ENCODE data around the gene MRPS12.
A peak's percentile ranks its signal among the peaks of the same experiment; 100 is the strongest.
"Not testable (repeated sequence)": the region's sequence is repeated elsewhere in the genome, so short reads cannot be mapped to it uniquely, and the experiment has no call there.

MRPS12 gene

GRCh38 chr19:38945562-38946228, 15.0 kb downstream of the MRPS12 start:
- Histone ChIP-seq H3K4me1 (ENCODE audit: insufficient read depth, low read length) (no peaks in the 10 kb centered on the region), H3K9ac (ENCODE audit: low read depth, low read length) (no peak overlapping the region), H3K9me3 (ENCODE audit: insufficient read depth, low read depth, low read length) (no peaks in the 10 kb centered on the region), H3K36me3 (ENCODE audit: insufficient read depth, low read depth, low read length) (no peaks in the 10 kb centered on the region; the same call in 1 of the 2 replicates), H3K27me3 (ENCODE audit: insufficient read depth, low read length) (peaks cover 4% of the 10 kb centered on the region; the same call in 1 of the 2 replicates), H3K4me3 (ENCODE audit: low read length) (no peak overlapping the region), H3K27ac (ENCODE audit: low read length) (no peak overlapping the region)

GRCh38 chr19:38946229-38947010, 15.7 kb downstream of the MRPS12 start:
- no peaks in the 10 kb centered on the region for H3K4me1 ChIP-seq (ENCODE audit: insufficient read depth, low read length)
- peaks cover 4% of the 10 kb centered on the region; the same call in 1 of the 2 replicates for H3K27me3 ChIP-seq (ENCODE audit: insufficient read depth, low read length)
- no peaks in the 10 kb centered on the region for H3K9me3 ChIP-seq (ENCODE audit: insufficient read depth, low read depth, low read length)
- H3K4me3 ChIP-seq (ENCODE audit: low read length): no peak overlapping the region
- H3K27ac ChIP-seq (ENCODE audit: low read length): no peak overlapping the region
- no peak overlapping the region for H3K9ac ChIP-seq (ENCODE audit: low read depth, low read length)
- no peaks in the 10 kb centered on the region; the same call in 1 of the 2 replicates for H3K36me3 ChIP-seq (ENCODE audit: insufficient read depth, low read depth, low read length)

GRCh38 chr19:38949580-38950367, 19.0 kb downstream of the MRPS12 start:
- Histone ChIP-seq H3K4me3 (ENCODE audit: low read length) (peak overlapping the region; percentile 71), H3K36me3 (ENCODE audit: insufficient read depth, low read depth, low read length) (no peaks in the 10 kb centered on the region), H3K9ac (ENCODE audit: low read depth, low read length) (peak overlapping the region; percentile 59; the same call in 1 of the 2 replicates), H3K9me3 (ENCODE audit: insufficient read depth, low read depth, low read length) (no peaks in the 10 kb centered on the region), H3K27ac (ENCODE audit: low read length) (no peak overlapping the region), H3K4me1 (ENCODE audit: insufficient read depth, low read length) (no peaks in the 10 kb centered on the region), H3K27me3 (ENCODE audit: insufficient read depth, low read length) (no peaks in the 10 kb centered on the region; the same call in 1 of the 2 replicates)

- no peaks in the 10 kb centered on the region for H3K4me1 ChIP-seq (ENCODE audit: insufficient read depth, low read length)
- H3K9ac ChIP-seq (ENCODE audit: low read depth, low read length): no peak overlapping the region
- H3K27ac ChIP-seq (ENCODE audit: low read length): no peak overlapping the region
- no peak overlapping the region for H3K4me3 ChIP-seq (ENCODE audit: low read length)
- no peaks in the 10 kb centered on the region for H3K9me3 ChIP-seq (ENCODE audit: insufficient read depth, low read depth, low read length)
- no peaks in the 10 kb centered on the region; the same call in 1 of the 2 replicates for H3K27me3 ChIP-seq (ENCODE audit: insufficient read depth, low read length)
- no peaks in the 10 kb centered on the region for H3K36me3 ChIP-seq (ENCODE audit: insufficient read depth, low read depth, low read length)
Measured at GRCh38 chr19:38951187-38951586, 20.4 kb downstream of the MRPS12 start.

- Histone ChIP-seq H3K9me3 (ENCODE audit: insufficient read depth, low read depth, low read length) (no peaks in the 10 kb centered on the region), H3K36me3 (ENCODE audit: insufficient read depth, low read depth, low read length) (no peaks in the 10 kb centered on the region), H3K27me3 (ENCODE audit: insufficient read depth, low read length) (no peaks in the 10 kb centered on the region; the same call in 1 of the 2 replicates), H3K9ac (ENCODE audit: low read depth, low read length) (no peak overlapping the region), H3K27ac (ENCODE audit: low read length) (no peak overlapping the region), H3K4me1 (ENCODE audit: insufficient read depth, low read length) (no peaks in the 10 kb centered on the region), H3K4me3 (ENCODE audit: low read length) (no peak overlapping the region)
Measured at GRCh38 chr19:38952395-38953165, 21.8 kb downstream of the MRPS12 start.

- Histone ChIP-seq H3K9me3 (ENCODE audit: insufficient read depth, low read depth, low read length) (no peaks in the 10 kb centered on the region), H3K4me3 (ENCODE audit: low read length) (no peak overlapping the region), H3K4me1 (ENCODE audit: insufficient read depth, low read length) (no peaks in the 10 kb centered on the region), H3K36me3 (ENCODE audit: insufficient read depth, low read depth, low read length) (no peaks in the 10 kb centered on the region), H3K27me3 (ENCODE audit: insufficient read depth, low read length) (no peaks in the 10 kb centered on the region; the same call in 1 of the 2 replicates), H3K27ac (ENCODE audit: low read length) (no peak overlapping the region), H3K9ac (ENCODE audit: low read depth, low read length) (no peak overlapping the region)
Measured at GRCh38 chr19:38953677-38954076, 22.9 kb downstream of the MRPS12 start.

- H3K36me3 ChIP-seq (ENCODE audit: insufficient read depth, low read depth, low read length): no peaks in the 10 kb centered on the region
Measured at GRCh38 chr19:38956264-38956663, 25.5 kb downstream of the MRPS12 start.

GRCh38 chr19:38958301-38958700, 27.6 kb downstream of the MRPS12 start:
- no peak overlapping the region for H3K27ac ChIP-seq (ENCODE audit: low read length)
- H3K4me3 ChIP-seq (ENCODE audit: low read length): no peak overlapping the region
- no peaks in the 10 kb centered on the region for H3K36me3 ChIP-seq (ENCODE audit: insufficient read depth, low read depth, low read length)
- no peaks in the 10 kb centered on the region; the same call in 1 of the 2 replicates for H3K9me3 ChIP-seq (ENCODE audit: insufficient read depth, low read depth, low read length)
- no peak overlapping the region for H3K9ac ChIP-seq (ENCODE audit: low read depth, low read length)
- H3K4me1 ChIP-seq (ENCODE audit: insufficient read depth, low read length): no peaks in the 10 kb centered on the region
- H3K27me3 ChIP-seq (ENCODE audit: insufficient read depth, low read length): no peaks in the 10 kb centered on the region

More at GRCh38 chr19:38956264-38956663, 25.5 kb downstream of the MRPS12 start:
- H3K27ac ChIP-seq (ENCODE audit: low read length): no peak overlapping the region
- H3K9me3 ChIP-seq (ENCODE audit: insufficient read depth, low read depth, low read length): no peaks in the 10 kb centered on the region
- H3K4me3 ChIP-seq (ENCODE audit: low read length): no peak overlapping the region
- no peaks in the 10 kb centered on the region for H3K4me1 ChIP-seq (ENCODE audit: insufficient read depth, low read length)
- H3K9ac ChIP-seq (ENCODE audit: low read depth, low read length): no peak overlapping the region
- no peaks in the 10 kb centered on the region for H3K27me3 ChIP-seq (ENCODE audit: insufficient read depth, low read length)

GRCh38 chr19:38959618-38960017, 28.9 kb downstream of the MRPS12 start:
- Histone ChIP-seq H3K27ac (ENCODE audit: low read length) (no peak overlapping the region), H3K27me3 (ENCODE audit: insufficient read depth, low read length) (no peaks in the 10 kb centered on the region), H3K4me3 (ENCODE audit: low read length) (no peak overlapping the region), H3K36me3 (ENCODE audit: insufficient read depth, low read depth, low read length) (no peaks in the 10 kb centered on the region), H3K9me3 (ENCODE audit: insufficient read depth, low read depth, low read length) (no peaks in the 10 kb centered on the region; the same call in 1 of the 2 replicates), H3K4me1 (ENCODE audit: insufficient read depth, low read length) (no peaks in the 10 kb centered on the region), H3K9ac (ENCODE audit: low read depth, low read length) (no peak overlapping the region)

- Histone ChIP-seq H3K36me3 (ENCODE audit: insufficient read depth, low read depth, low read length) (peaks cover 6% of the 10 kb centered on the region; the same call in 1 of the 2 replicates), H3K27ac (ENCODE audit: low read length) (no peak overlapping the region), H3K27me3 (ENCODE audit: insufficient read depth, low read length) (no peaks in the 10 kb centered on the region), H3K9me3 (ENCODE audit: insufficient read depth, low read depth, low read length) (no peaks in the 10 kb centered on the region; the same call in 1 of the 2 replicates), H3K9ac (ENCODE audit: low read depth, low read length) (no peak overlapping the region), H3K4me3 (ENCODE audit: low read length) (no peak overlapping the region), H3K4me1 (ENCODE audit: insufficient read depth, low read length) (no peaks in the 10 kb centered on the region)
Measured at GRCh38 chr19:38964738-38965137, 34.0 kb downstream of the MRPS12 start.

- not testable (repeated sequence) for H3K27ac ChIP-seq (ENCODE audit: low read length); H3K27me3 ChIP-seq (ENCODE audit: insufficient read depth, low read length); H3K9ac ChIP-seq (ENCODE audit: low read depth, low read length); H3K9me3 ChIP-seq (ENCODE audit: insufficient read depth, low read depth, low read length); H3K4me1 ChIP-seq (ENCODE audit: insufficient read depth, low read length); H3K36me3 ChIP-seq (ENCODE audit: insufficient read depth, low read depth, low read length); H3K4me3 ChIP-seq (ENCODE audit: low read length)
Measured at GRCh38 chr19:38966149-38966548, 35.4 kb downstream of the MRPS12 start.
